Kidney epithelial cell (primary cell): ENCODE data around the gene ST6GALNAC3. TPM values are rescaled to one million over a fixed set of nuclear protein-coding genes. Genes with fewer than 3 reads are reported as not detected.

Source experiments
- DNase-seq: peaks from one replicate; pipeline ENCODE4 v3.0.0-alpha.2; 2010; ENCODE audit warnings: low read depth
- H3K27me3 ChIP-seq: 2 replicates; pipeline ENCODE4 v1.6.0; 2011; ENCODE audit warnings: low read length; ENCODE audit not compliant: control insufficient read depth, insufficient read depth
- H3K36me3 ChIP-seq: 2 replicates; pipeline ENCODE4 v1.5.1; 2011; ENCODE audit warnings: low read length; ENCODE audit not compliant: control insufficient read depth, insufficient read depth
- H3K4me3 ChIP-seq: 2 replicates; pipeline ENCODE4 v1.5.1; 2011; ENCODE audit warnings: low read depth, mild to moderate bottlenecking, control low read depth, low read length
- CTCF ChIP-seq: IDR thresholded peaks from 2 replicates; pipeline ENCODE4 v1.5.1; 2011; ENCODE audit warnings: mild to moderate bottlenecking, moderate library complexity, low read length, control low read depth, inconsistent platforms; ENCODE audit not compliant: insufficient read depth, poor library complexity, severe bottlenecking
- total RNA-seq: library from RNA; depleted of rRNA; stranded (reverse); fragments of >200 nt; gene quantifications from 2 replicates; pipeline ENCODE4 v1.2.3, GENCODE V29; 2015

The ST6GALNAC3 gene
- total RNA-seq, 1 donor from 2014 or later = 4.1 TPM

DNA sequence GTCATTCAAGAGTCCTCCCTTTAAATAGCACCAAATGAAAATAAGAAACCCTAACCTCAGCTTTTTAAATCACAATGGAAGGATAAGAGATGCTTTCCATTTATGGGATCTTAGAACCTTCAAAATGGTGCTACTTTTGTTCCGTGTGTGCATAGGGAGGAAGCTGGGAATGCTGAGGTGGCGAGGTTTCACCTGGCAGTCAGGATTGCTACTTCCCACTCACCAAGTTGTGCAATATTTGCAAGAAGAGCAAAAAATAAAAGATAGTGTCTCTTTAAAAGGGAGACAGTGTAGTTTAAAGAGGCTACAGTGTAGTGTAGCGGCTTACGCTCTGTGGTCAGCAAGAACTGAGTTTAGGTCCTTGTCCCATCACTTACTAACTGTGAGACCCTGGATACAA is 400.4 kb downstream of the ST6GALNAC3 start:
- Histone ChIP-seq H3K4me3 (no peak overlapping the region), H3K36me3 (no peaks in the 10 kb centered on the region), H3K27me3 (no peaks in the 10 kb centered on the region)
- no peak for TF ChIP-seq CTCF
- no peak for DNase-seq

GRCh38 chr1:76477156-76477555 is 402.6 kb downstream of the ST6GALNAC3 start:
- H3K4me3 ChIP-seq = no peak overlapping the region
- TF ChIP-seq CTCF = no peak
- H3K27me3 ChIP-seq = no peaks in the 10 kb centered on the region
- no peak for DNase-seq
- no peaks in the 10 kb centered on the region for H3K36me3 ChIP-seq

DNA sequence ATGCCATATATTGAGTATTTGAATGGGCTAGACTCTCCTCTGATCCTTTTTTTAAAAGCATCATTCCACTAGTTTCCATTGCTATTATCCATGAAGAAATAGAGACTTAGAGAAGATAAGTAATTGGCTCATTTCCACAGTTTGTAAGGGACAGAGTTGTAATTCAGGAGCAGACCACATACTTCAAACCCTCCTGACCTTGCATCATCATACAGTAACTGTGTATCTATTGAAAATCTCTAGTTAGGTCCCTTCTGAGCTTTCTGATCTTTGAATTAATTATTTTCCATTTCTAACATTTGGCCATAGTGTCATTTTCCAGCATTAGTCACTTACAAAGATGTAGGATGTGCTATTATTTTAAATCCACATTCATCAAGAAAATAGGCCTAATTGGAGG is 406.3 kb downstream of the ST6GALNAC3 start:
- no peak overlapping the region for H3K4me3 ChIP-seq
- no peak for TF ChIP-seq CTCF
- DNase-seq = no peak
- H3K27me3 ChIP-seq = no peaks in the 10 kb centered on the region
- no peaks in the 10 kb centered on the region for H3K36me3 ChIP-seq

DNA sequence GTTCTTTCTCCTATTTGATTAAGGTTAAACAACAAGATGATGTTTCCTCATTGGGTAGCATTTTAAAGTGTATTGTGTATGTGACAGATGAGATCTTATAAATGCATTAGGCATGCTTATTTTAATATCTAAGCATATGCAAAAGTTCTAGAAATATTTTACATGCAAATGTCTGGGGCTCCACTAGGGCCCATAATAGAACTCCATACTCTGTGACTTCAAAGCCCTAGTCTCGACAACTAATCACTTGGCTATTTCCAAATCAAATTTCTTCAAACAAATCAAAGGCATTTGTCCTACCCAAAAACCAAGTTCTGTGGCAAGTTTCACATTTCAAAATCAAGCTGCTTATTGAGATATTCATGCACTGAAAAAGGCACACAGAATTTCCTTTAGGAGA is 407.1 kb downstream of the ST6GALNAC3 start:
- no peak overlapping the region for H3K4me3 ChIP-seq
- H3K27me3 ChIP-seq = no peaks in the 10 kb centered on the region
- DNase-seq = no peak
- no peaks in the 10 kb centered on the region for H3K36me3 ChIP-seq
- TF ChIP-seq CTCF = no peak

DNA sequence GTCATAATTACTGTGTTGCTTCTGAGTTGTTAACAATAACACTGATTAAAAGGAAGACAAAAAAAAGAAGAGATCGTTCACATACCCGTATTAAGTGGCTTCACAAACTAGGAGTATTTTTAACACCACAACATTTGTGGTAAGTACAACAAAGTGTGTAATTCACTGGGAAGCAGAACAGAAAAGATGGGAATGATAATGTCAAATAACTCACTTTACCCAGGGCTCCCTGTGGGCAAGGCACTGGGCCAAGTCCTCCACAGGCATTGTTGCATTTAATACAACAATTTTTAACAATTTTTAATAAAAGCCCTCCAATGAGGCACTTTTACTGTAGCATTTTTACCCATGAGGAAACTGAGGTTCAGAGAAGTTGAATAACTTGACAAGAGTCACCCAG is 407.7 kb downstream of the ST6GALNAC3 start:
- Histone ChIP-seq H3K27me3 (no peaks in the 10 kb centered on the region), H3K4me3 (no peak overlapping the region), H3K36me3 (no peaks in the 10 kb centered on the region)
- TF ChIP-seq CTCF = no peak
- DNase-seq = no peak

- TF ChIP-seq CTCF = no peak
- no peak overlapping the region for H3K4me3 ChIP-seq
- H3K27me3 ChIP-seq = no peaks in the 10 kb centered on the region
- no peak for DNase-seq
- no peaks in the 10 kb centered on the region for H3K36me3 ChIP-seq
Measured at GRCh38 chr1:76491737-76492136, 417.2 kb downstream of the ST6GALNAC3 start.
